Embryonic facial prominence (tissue), 1 donor: ENCODE measurements around the gene PFDN5.
"Not testable (repeated sequence)": the region's sequence is repeated elsewhere in the genome, so short reads cannot be mapped to it uniquely, and the experiment has no call there.

Source experiments
- DNase-seq: peaks from one replicate; pipeline ENCODE4 v3.0.0-alpha.2; 2016; ENCODE audit errors: extremely low spot score

The PFDN5 gene

GRCh38 chr12:53327435-53328042 is 32.2 kb downstream of the PFDN5 start:
- DNase-seq: no peak

- no peak for DNase-seq
Measured at GRCh38 chr12:53328043-53328435, 32.7 kb downstream of the PFDN5 start.

GRCh38 chr12:53330671-53331070 is 35.3 kb downstream of the PFDN5 start:
- no peak for DNase-seq

- DNase-seq: not testable (repeated sequence)
Measured at GRCh38 chr12:53332339-53332738, 37.0 kb downstream of the PFDN5 start.

GRCh38 chr12:53332744-53333143 is 37.4 kb downstream of the PFDN5 start:
- no peak for DNase-seq

GRCh38 chr12:53333289-53333688 is 37.9 kb downstream of the PFDN5 start:
- DNase-seq: no peak

- no peak for DNase-seq
Measured at GRCh38 chr12:53333845-53334244, 38.5 kb downstream of the PFDN5 start.

- no peak for DNase-seq
Measured at GRCh38 chr12:53334822-53335221, 39.5 kb downstream of the PFDN5 start.

GRCh38 chr12:53336181-53336681 is 40.9 kb downstream of the PFDN5 start, which contains the start of gene SP7:
SP7 (minus strand) TSS chr12:53336354; CDS start chr12:53335646, 708 bp downstream.
- DNase-seq: no peak

- no peak for DNase-seq
Measured at GRCh38 chr12:53338017-53338416, 42.7 kb downstream of the PFDN5 start.

- no peak for DNase-seq
Measured at GRCh38 chr12:53338916-53339315, 43.6 kb downstream of the PFDN5 start.

GRCh38 chr12:53340398-53340797 is 45.1 kb downstream of the PFDN5 start:
- no peak for DNase-seq

- DNase-seq: no peak
Measured at GRCh38 chr12:53343449-53343848, 48.1 kb downstream of the PFDN5 start.

GRCh38 chr12:53343969-53344368 is 48.6 kb downstream of the PFDN5 start:
- no peak for DNase-seq

GRCh38 chr12:53344487-53344823 is 49.1 kb downstream of the PFDN5 start:
- no peak for DNase-seq

- DNase-seq: peak; percentile 73
Measured at GRCh38 chr12:53344824-53345485, 49.6 kb downstream of the PFDN5 start.

- no peak for DNase-seq
Measured at GRCh38 chr12:53345486-53346188, 50.3 kb downstream of the PFDN5 start.

- DNase-seq: no peak
Measured at GRCh38 chr12:53346491-53346890, 51.1 kb downstream of the PFDN5 start.

- DNase-seq: no peak
Measured at GRCh38 chr12:53347905-53348304, 52.6 kb downstream of the PFDN5 start.
